GM21717 (cell line): ENCODE measurements around the gene TNS4.

Experiments
- ATAC-seq: cut with Tn5 transposase; IDR thresholded peaks from one replicate; pipeline ENCODE4 v1.9.1; 2021; ENCODE audit warnings: mild to moderate bottlenecking, moderate library complexity; ENCODE audit not compliant: unreplicated experiment

Gene TNS4

GRCh38 chr17:40496634-40497420 is 4.6 kb downstream of the TNS4 start:
- ATAC-seq: no peak

DNA sequence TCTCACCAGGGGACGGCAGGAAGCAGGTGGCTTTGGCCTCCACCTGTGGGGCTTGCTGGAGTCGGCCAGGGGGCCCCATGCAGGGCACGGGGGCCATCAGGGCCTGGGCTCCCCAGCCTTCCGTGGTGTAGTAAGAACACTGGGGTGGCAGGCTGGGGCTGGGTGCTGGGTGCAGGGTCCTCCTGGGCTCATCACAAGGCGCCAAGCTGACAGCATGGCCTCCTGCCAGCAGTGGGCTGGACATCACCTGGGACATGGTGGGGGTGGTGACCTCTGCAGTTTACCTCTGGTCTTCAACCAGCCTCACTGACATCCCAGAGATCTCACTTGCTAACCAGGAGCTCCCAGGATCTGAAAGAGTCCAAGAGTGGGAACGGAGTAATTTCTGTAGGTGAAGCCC is 5.3 kb downstream of the TNS4 start:
- no peak for ATAC-seq

DNA sequence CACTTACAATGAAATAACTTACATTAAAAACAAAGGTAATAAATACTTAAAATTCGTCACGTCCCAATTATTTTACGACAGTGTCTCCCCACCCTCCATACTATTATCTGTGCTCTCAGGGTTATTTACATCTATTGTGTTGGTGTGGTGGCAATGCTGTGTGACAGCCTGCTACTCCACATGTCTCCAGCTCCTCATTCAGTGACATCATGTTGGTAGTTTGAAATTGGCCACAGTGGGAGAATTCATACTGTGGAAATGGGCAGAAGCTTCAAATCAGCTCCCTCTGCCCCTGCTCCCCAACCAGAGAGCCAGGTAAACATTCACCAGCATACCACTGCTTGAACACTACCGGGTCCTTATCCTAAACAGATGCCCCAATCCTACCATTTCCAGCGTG is 6.3 kb downstream of the TNS4 start:
- no peak for ATAC-seq

DNA sequence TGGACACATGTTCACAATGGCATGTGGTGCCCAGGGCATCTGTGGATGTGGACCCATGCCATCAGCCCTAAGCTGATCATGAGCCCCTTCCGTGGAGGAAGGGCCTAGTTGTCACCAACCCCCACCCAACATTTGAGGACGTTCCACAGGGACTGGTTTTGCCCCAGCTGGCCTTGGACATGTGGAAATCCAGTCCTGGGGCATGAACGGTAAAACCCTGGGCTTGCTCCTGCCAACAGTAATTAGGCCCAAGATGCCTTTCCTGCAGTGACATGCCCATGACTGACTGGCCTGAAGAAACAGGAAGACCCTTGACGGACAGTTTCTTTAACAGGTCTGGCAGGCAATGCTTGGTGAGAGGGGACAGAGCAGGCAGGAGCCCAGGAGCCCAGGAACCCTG is 7.7 kb downstream of the TNS4 start:
- ATAC-seq: no peak

DNA sequence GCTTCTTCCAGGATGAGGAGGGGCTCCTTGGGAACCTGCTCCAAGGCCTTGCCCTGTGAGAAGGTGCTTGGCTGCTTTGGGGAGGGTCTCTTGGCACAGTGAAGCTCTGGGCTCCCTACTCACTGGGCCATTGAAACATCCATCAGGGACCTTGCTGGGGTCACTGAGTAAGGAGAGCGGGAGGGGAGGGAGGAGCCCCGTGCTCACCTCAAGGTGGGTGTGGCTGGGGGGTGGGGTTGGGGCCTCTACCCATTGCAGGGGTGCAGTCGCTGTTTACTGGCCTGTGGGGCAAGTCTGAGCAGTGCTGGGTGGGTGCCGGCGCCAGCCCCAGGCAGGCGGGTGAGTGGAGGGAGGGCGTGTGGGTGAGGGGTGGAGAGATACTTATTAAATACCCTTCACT is 9.9 kb downstream of the TNS4 start:
- ATAC-seq: no peak

GRCh38 chr17:40490982-40491381 is 10.4 kb downstream of the TNS4 start:
- ATAC-seq: no peak

DNA sequence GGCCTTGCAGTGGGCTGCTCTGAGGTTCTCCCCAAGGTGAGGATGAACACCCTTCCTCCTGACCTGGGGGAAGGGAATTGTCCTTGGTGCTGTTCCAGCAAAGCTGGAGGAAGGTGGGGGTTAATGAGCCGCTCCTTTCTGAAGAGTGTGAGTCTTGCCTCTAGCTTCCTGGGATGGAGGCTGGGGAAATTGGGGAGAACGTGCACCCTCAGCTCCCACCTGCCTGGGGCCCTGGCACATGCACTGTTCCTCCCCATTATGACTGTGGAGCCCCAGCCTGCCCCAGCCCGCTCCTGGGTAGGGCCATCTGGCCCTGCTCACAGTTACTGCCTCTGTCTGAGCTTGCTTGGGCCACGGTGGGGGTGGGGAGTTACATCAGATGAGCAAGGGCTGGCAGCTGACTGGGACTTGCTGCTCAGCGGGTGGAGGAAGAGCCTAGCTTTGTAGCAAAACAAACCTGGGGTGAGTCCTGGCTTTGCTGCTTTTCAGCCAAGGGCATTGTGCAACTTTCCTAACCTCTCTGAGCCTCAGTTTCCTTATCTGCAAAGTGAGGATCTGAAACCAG is 11.1 kb downstream of the TNS4 start:
- ATAC-seq: no peak

- no peak for ATAC-seq
These were observed 13.9 kb downstream of the TNS4 start for GRCh38 chr17:40487371-40488020.

DNA sequence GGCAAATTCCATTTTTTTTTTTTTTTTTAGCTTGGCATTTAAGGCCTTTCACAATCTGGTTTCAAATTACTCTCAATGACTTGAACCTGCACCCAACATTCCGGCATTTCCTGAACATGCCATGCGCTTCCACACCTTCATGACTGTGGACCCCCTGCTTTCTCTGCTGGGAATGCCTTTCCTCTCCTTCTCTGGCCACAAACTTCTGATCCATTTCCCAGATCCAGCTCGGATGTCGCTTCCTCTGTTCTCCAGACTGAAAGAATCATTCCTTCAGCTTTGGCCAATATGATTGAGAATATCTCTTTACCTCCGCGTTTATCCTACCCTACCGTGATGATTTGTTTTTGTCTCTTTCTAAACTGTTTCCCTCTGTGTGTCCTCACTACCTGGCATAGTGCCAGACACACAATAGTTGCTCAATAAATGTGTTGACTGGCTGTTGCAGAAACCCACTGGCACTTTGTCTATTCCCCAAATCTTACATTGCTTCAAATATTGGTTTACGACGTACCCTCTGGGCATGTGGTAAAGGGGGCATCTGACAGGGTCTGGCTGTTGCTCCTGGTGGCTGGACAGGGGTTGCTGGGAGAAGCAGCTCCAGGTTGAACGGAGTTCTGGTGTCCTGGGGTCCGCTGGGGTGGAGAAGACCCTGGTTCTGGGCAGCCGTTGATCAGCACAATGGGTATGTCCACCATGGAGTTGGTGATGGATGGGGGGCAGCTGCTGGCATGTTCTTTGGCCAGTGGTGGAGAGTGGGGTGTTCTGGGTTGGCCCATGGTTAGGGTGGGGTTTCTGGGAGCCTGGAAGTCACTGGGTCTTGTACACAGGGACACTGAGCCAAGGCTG is 14.7 kb downstream of the TNS4 start:
- no peak for ATAC-seq

DNA sequence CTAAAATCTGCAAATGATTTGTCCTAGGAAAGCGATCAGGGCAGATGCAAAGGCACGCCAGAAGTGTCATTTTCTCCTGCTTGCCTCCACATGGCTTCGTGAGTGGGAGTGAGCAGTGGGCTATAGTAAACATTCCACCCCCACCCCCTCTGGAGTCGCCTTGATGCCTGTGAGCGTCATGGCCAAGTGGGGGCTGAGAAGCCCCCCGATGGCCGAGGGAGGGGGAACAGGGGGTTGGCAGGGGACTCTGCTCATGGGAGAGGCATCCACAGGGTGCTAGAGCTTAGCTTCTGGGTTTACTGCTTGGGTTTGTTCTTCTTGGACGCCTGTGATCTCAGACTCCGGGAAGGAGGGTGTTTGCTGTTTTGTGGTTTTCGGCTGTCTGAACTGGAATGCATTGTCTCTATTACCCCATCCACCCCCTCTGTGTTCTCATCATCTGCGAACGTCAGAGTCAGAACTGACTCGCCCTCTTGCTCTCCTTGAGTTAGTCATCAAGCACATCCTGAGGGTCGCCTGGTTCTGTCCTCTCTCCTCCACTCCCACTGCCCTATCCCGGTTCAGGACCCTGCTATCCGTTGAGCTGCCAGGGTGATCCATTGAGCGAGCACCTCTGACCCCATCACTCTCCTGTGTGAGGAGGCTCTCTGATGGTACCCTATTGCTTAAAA is 15.4 kb downstream of the TNS4 start:
- ATAC-seq: no peak

DNA sequence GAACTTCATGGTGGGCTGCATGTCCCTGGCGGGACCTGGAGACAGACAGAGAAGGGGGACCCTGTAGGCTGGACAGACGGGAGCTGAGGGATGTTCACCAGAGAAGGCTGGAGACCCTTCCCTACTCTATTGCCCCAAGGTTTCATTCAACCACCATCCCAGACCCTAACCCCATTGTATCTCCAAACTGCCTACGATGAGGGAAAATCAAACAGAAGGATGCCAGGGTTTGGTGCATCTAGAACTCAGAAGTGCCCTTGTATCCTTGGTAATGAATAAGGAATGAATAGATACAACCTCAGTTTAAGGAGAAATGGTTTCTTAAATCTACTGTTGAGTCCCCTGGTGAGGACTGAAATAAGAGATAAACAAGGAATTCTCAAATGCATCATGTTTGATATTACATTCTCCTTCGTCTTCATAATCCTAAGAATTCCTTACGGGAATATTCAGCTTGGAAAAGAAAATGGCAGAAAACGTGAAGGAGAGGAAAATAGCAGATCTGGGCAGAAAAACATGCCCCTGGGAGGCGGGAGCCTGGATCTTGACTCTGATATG is 16.4 kb downstream of the TNS4 start:
- no peak for ATAC-seq

GRCh38 chr17:40484285-40484972 is 17.0 kb downstream of the TNS4 start:
- no peak for ATAC-seq

GRCh38 chr17:40483679-40484078 is 17.7 kb downstream of the TNS4 start:
- ATAC-seq: no peak

DNA sequence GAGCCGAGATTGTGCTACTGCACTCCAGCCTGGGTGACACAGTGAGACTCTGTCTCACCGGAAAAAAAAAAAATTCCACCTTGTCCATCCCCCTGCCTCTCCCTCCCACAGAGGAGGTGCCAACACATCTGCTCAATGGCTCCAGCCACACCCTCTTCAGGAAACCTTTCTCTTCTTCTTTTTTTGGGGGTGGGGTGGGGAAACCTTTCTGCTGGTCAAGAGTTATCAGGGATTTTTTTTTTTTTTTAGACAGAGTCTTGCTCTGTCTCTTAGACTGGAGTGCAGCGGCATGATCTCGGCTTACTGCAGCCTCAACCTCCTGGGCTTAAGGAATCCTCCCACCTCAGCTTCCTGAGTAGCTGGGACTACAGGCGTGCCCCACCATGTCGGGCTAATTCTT is 18.7 kb downstream of the TNS4 start:
- ATAC-seq: no peak

- no peak for ATAC-seq
These were observed 20.3 kb downstream of the TNS4 start for GRCh38 chr17:40481106-40481505.

DNA sequence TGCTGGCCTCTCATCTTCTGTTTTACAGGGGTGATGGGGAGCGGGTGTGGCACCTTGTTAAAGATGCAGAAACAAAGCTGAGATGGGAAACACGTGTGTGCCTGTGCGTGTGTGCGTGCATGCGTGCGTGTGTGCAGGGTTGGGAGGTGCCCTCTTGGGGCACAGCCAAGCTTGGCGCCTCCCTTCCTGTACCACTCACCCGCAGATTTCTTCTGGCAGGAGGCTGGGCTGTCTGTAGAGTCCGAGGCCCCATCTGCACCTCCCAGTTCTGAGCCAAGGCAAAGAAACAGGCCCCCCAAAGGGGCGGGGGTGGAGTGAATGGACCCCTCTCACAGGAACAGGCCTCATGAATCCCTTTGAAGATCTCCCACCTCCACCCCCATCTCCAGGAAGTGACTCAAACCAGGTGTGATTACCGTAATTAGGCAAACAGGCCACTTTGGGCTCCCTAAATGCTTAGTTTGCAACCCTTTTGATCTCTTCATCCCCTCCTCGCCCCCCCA is 20.9 kb downstream of the TNS4 start:
- no peak for ATAC-seq

GRCh38 chr17:40479754-40480480 is 21.5 kb downstream of the TNS4 start:
- ATAC-seq: no peak

DNA sequence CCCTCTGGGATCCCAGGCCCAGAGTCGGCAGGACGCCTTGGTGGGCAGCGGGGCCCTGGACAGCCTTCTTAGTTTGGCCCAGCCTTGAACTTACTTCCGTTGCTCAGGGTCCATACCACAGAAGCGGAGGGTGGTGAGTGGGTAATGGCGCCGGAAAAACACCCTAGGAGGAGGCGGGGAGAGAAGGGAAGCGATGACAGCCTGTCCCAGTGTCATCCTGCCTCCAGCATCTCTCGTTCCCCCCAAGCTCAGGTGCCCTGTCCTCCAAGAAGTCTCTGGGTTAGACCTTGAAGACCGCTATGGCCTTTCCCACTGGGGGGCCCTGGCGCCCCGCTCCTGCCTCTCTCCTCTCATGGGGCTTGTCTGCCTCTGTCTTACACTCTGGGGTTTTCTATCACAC is 22.9 kb downstream of the TNS4 start:
- ATAC-seq: no peak

DNA sequence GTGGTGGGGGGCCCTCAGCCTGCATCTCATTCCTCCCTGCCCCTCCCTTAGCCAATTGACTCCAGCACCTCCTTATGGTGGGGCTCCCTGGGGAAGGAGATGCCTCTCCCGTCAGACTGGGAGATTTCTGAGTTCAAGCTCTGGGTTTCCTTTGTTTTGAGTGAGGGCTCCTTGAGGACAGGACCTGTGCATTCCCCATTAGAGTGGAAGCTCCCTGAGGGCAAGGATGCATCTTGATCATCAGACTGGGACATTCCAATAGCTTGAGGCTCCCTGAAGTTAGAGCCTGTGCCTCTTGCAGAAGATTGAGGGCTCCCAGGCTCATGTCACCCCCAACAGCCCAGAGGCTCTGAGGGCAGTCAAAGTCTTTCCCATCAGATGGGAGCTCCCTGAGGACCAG is 23.6 kb downstream of the TNS4 start:
- ATAC-seq: no peak
